Measurements from ENCODE around the gene GALNT3.
A peak's percentile ranks its signal among the peaks of the same experiment; 100 is the strongest.

Gene GALNT3

GRCh38 chr2:165718610-165719210 is 75.3 kb downstream of the GALNT3 start:
- DNase-seq: no peak

DNA sequence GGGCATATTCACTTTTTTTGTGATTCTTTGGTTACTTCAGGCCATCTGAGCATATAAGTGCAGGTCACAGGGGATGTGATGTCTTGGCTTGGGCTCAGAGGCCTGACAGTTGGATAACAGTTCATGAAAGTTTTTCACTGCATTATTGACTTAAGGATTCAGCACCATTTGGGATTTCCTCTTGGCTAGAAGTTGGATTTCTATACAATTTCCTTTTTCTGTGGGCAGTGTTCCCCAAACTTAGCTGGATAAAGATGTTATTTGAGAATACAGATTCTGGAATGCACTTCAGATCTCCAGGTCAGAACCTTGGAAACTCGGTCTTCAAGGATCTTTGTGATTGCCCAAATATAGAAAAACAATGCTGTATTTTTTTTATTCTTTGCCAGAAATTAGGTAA is 78.0 kb downstream of the GALNT3 start:
- DNase-seq: no peak

DNA sequence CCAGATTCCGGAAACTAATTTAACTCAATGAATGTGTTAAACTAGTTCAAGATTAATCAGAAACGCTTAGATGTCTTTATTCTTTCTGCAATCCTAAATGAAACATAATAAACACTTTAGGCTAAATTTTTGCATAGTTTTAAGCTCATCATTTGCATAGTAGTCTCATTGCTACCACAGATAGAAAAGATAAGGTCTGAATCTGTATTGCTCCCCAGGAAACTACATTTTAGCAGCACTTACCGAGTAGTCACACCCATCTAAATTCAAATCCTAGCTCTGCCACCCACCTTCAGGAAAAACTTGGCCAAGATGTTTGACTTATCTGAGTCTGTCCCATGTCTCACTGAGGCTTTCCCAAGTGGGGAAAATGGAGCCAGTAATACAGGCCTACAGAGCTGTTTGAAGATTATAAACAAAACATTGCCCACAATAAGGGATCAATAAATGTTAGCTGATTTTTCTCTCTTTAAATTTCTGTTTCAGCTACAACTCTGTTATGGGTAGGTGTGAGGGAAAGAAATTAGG is 87.0 kb downstream of the GALNT3 start:
- DNase-seq: peak; percentile 14

DNA sequence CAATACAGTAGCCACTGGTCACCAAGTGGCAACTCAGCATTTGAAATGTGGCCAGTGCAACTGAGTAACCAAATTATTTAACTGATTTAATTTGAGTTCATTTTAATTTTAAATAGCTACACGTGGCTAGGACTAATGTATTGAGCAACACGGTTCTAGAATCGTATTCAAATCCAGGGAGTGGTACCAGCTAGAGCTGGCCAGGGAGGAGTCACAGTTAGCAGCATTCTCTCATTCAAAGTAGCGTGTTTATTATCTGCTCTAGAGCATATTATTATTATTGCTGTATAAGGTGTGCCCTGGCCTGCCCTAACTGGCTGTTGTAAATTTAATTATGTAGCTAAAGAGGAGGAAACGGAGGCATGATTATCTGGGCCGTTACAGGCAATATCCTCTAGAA is 92.9 kb downstream of the GALNT3 start:
- DNase-seq: peak; percentile 85

GRCh38 chr2:165700531-165700930 is 93.5 kb downstream of the GALNT3 start:
- no peak for DNase-seq

DNA sequence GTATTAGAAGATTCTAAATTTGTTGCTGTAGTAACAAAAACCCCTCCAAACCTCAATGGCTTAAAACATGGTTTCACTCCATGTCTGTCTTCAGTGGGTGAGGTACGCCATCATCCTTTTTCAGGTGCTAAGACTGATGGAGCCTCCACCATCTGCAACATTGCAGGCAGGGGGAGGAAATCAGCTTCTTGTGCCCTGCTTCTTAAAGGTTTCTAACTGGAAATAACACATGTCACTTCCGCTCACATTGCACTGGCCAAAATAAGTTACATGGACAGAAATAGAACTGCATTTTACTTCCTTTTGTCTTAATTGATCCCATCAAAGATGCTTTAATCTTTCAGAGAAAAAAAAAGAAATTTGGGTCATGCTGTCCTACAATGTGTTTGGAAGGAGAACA is 94.1 kb downstream of the GALNT3 start:
- no peak for DNase-seq

DNA sequence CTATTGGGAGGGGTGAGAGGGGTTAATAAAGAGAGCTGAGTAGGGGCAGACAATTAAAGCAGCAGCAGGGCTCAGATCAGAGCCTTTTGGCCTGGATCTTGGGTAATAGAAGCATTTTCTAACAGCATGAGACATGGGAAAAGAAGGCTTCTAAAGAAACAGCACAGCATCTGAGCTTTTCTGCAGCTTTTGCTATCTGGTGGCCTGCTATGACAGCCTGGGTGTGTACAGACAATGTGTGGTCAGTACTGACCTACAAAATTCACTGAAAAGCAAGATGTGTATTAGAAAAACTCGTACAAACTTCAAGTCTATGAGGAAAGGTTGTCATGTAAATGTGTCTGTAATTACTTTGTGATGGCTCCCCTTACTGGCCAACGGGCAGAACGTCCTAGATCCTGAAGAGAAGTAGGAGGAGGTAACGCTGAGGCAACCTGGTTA is 95.6 kb downstream of the GALNT3 start:
- DNase-seq: peak; percentile 48

- no peak for DNase-seq
Measured at GRCh38 chr2:165697748-165698443, 96.2 kb downstream of the GALNT3 start.

Data from NCI-H526 treated with DMSO at 0.1 percent for 48 hours (cell line).